ENCODE results near the gene RPTOR.

The RPTOR gene

GRCh38 chr17:80668375-80669148 lies 123.9 kb downstream of the RPTOR start:
- no peak for DNase-seq (ENCODE audit: low spot score)

- DNase-seq (ENCODE audit: low spot score): no peak
Measured at GRCh38 chr17:80671039-80671824, 126.6 kb downstream of the RPTOR start.

- DNase-seq (ENCODE audit: low spot score): no peak
Measured at GRCh38 chr17:80671825-80672110, 127.1 kb downstream of the RPTOR start.

- DNase-seq (ENCODE audit: low spot score): no peak
Measured at GRCh38 chr17:80673152-80673920, 128.7 kb downstream of the RPTOR start.

GRCh38 chr17:80675438-80676095 lies 130.9 kb downstream of the RPTOR start:
- no peak for DNase-seq (ENCODE audit: low spot score)

- no peak for DNase-seq (ENCODE audit: low spot score)
Measured at GRCh38 chr17:80676096-80676466, 131.4 kb downstream of the RPTOR start.

- no peak for DNase-seq (ENCODE audit: low spot score)
Measured at GRCh38 chr17:80676564-80676963, 131.9 kb downstream of the RPTOR start.

GRCh38 chr17:80677214-80677756 lies 132.6 kb downstream of the RPTOR start:
- no peak for DNase-seq (ENCODE audit: low spot score)

- no peak for DNase-seq (ENCODE audit: low spot score)
Measured at GRCh38 chr17:80679816-80680215, 135.2 kb downstream of the RPTOR start.

GRCh38 chr17:80681215-80681614 lies 136.6 kb downstream of the RPTOR start:
- DNase-seq (ENCODE audit: low spot score): no peak

GRCh38 chr17:80682372-80682771 lies 137.7 kb downstream of the RPTOR start:
- DNase-seq (ENCODE audit: low spot score): no peak

- no peak for DNase-seq (ENCODE audit: low spot score)
Measured at GRCh38 chr17:80683625-80684104, 139.0 kb downstream of the RPTOR start.

GRCh38 chr17:80687839-80688238 lies 143.2 kb downstream of the RPTOR start:
- no peak for DNase-seq (ENCODE audit: low spot score)

- no peak for DNase-seq (ENCODE audit: low spot score)
Measured at GRCh38 chr17:80689129-80689619, 144.5 kb downstream of the RPTOR start.

GRCh38 chr17:80691784-80692183 lies 147.1 kb downstream of the RPTOR start:
- no peak for DNase-seq (ENCODE audit: low spot score)

- no peak for DNase-seq (ENCODE audit: low spot score)
Measured at GRCh38 chr17:80692931-80693467, 148.4 kb downstream of the RPTOR start.

- DNase-seq (ENCODE audit: low spot score): no peak
Measured at GRCh38 chr17:80693511-80693910, 148.9 kb downstream of the RPTOR start.

GRCh38 chr17:80694085-80694991 lies 149.7 kb downstream of the RPTOR start:
- DNase-seq (ENCODE audit: low spot score): no peak

GRCh38 chr17:80694992-80695912 lies 150.6 kb downstream of the RPTOR start:
- no peak for DNase-seq (ENCODE audit: low spot score)

Data from hepatic stellate cell (primary cell).